Activated naive CD4-positive, alpha-beta T cell treated with Interleukin-2 at 50 U/mL for 16 hours (primary cell): ENCODE results near the gene ACTBL2.
"Not testable (repeated sequence)": the region's sequence is repeated elsewhere in the genome, so short reads cannot be mapped to it uniquely, and the experiment has no call there.

Source experiments
- DNase-seq: peaks from one replicate; pipeline ENCODE4 v3.0.0-alpha.2; 2020

ACTBL2 gene

DNA sequence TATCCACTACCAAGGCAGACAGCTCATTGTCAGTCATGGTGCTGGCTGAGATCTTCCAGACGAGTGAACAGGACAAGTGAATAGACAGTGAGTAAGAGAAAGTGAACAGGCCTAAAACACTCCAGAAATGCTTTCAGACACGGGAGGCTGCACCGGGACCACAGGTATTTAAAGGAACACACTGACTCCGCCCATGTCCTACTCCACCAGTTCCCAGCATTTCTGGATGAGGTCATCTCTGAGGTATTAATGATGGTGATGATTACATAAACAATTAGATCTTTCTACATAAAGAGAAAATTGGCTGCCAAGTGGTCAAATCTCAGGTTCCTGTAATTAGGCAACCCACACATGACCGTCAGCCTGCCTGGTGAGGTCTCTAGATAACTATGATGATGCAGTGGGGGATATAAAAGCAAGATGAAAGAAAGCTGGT is at the start of gene ACTBL2:
Gene ACTBL2 (minus strand): TSS at position 141 of the 436 bp plus-strand sequence. CDS start 104 bp downstream, at position 37.
- DNase-seq = no peak

DNA sequence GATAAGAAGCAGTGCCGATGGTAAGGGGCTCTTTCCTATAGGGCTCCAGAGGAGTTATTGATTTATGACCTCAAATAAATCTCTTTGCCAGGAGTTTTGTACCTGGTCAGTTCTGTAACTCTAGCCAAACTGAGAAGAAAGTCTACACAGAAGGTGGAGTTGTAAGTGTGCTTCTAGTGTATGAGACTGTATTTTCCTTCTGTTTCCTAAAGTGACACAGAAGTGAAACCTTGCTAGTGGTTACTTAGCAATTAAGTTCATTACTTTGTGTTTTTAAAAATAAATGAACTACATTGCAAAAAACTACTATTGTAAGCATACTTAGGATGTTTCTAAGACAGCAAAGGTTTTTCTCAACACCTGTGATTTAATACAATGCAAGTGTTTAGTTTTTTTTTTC is 48.7 kb upstream of the ACTBL2 start:
- DNase-seq = no peak

DNA sequence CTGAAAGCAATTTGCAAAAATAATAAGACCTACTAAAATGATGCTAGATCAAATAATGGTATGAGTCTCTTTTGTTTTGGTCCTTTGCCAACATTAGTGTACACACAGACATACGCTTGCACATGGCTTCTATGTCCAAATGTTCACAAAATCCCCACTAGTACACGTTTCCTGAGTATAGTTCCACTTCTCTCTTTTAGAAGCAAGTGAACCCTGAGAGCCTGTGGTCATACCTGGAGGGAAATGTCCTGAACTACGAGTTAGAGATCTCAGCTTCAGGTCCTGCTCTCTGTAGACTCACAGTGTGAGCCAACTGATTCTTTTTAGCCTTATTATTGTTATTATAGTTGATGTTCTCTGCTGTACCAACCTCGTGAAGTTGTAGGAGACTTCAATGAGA is 47.3 kb upstream of the ACTBL2 start:
- DNase-seq = no peak

DNA sequence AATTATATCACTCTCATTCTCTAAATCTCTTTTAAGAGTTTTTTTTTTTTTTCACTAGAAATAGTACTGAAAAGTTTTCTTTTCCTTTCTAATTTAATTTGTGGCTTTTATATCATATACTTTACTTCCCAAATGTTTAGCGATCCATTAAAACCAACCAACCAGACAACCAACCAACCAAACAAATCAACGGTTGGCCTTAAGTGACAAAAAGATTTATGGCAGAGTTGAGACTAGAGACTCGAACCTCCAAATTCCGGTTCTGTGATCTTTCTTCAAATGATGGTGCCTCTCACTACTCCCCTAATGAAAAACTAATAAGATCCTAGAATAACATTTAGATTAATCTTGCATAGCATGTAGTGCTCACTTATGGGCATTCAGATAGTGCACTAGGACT is 45.3 kb upstream of the ACTBL2 start:
- DNase-seq = no peak

DNA sequence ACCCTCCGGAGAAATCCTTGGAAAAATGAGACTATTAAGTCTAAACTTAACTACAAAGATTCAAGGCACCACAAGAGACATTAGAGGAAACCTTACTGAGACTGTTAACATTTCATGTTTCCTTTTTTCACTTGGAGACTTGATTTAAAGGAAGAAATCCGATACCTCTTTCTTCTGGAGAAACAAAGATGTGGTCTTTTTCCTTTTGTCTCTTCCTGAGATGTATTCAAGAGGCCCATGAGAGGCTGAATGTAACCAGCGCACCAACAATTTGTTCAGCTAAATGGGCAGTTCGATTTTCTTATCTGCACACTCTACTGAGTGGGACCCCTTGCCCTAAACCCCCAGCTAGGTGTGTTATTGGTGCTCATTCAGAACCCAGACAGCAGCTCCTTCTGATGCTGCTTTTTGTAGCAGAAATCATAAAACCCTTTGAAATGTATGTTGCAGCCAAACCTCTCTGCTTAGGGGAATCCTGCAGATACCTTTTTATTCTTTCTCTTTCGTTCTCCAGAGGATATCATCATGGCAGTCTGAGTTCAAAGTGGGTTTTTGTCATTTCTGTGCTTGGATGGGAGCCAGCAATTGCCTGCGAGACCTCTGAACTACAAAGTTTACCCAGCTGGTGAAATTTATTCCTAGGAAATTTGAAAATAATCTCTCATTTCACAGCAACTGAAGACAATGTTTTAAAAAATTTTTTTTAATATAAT is 41.9 kb upstream of the ACTBL2 start:
- no peak for DNase-seq

DNA sequence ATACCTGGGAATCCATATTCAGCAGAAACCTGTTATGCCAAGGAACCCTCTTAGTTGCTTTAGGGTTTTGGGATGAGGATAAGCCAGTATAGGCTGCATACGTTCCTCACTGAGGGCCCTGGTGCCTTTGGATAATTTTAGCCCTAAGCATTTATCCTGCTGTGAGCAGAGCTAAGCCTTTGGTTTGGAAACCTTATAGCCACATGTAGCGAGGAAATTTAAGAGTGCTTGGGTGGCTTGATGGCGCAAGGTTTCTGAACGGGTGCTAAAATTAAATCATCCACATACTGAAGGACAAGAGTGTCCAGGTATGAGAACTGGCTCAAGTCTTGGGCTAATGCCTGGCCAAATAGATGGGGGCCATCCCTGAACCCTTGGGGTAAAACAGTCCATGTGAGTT is 39.9 kb upstream of the ACTBL2 start:
- DNase-seq = not testable (repeated sequence)

- not testable (repeated sequence) for DNase-seq
These were observed 35.8 kb upstream of the ACTBL2 start for GRCh38 chr5:57518415-57518814.

DNA sequence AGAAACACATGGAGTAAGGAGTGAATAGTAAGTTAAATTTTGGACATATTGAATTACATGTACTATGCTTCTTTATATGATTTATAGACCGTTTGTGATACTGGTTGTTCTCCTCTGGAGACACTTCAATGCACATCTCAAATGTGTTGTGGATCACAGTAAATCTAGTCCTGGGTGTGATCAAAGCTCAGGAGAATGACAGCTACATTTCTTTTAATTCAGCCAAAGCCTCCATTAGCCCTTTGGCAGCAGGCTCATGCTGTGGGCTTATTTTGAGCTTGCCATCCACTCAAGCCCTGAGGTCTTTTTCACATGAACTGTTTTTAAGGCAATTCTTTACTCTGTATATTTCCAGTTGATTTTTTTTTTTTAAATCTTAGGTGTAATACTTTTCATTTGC is 34.6 kb upstream of the ACTBL2 start:
- DNase-seq = no peak

- no peak for DNase-seq
These were observed 31.2 kb upstream of the ACTBL2 start for GRCh38 chr5:57513785-57514184.

- no peak for DNase-seq
These were observed 28.7 kb upstream of the ACTBL2 start for GRCh38 chr5:57511321-57511720.

- DNase-seq = no peak
These were observed 27.1 kb upstream of the ACTBL2 start for GRCh38 chr5:57509501-57510260.

GRCh38 chr5:57508211-57508610 is 25.6 kb upstream of the ACTBL2 start:
- no peak for DNase-seq

GRCh38 chr5:57505272-57506200 is 22.9 kb upstream of the ACTBL2 start:
- no peak for DNase-seq

GRCh38 chr5:57504357-57504756 is 21.7 kb upstream of the ACTBL2 start:
- DNase-seq = no peak

DNA sequence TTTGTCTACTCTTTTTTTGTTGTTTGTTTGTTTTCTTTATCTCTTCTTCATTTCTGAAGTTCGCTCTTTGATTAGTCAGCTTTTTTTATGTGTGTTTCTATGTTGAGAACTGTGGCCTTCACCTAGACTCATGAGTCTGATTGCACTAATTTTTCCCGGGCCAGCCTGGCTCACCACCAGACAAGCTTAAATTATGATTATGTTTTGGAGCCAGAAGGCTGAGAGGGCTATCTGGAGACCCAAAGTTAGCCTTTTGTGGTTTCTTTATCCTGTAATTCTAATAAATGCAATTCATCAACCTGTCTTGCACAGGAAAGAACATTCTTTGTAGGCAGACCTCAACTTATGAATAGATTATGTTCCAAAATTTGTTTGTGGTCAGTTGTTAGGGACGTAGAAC is 20.8 kb upstream of the ACTBL2 start:
- DNase-seq = no peak

DNA sequence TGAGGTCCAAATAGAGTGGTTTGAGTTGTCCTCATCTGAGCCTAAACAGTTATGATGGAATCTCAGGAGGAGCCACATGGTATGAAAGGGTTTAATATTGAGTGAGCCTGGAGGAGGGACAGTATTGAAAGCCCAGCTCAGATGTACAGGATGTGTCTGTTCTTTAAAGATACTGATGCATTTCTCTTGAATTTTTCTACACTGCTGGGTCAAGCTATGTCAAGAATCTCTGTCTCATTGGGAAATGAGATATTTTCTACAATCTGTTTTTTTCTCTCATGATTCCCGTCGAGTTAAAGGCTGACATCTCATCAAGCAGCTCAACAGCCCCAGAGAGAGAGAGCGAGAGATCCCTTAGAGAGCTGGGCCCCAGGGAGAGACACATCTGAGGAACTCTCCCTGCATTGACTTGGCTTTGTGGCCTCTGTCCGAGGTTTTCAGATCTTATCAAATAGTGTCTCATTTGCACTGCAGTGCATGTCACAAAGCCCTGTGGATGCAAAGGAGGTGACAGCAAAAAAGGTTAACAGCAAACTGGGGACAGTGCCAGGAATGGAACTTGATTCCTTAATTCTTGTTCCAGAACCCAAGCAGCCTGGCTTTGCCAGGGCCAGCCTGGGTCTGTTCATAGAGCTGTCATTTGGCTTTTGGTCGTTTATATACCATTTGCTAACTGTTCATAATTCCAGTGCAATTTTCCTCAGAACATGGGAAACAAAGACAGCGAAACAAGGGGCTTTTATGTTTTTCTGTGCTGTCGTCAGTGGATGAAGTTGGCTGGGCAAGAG is 19.0 kb upstream of the ACTBL2 start:
- DNase-seq = no peak

DNA sequence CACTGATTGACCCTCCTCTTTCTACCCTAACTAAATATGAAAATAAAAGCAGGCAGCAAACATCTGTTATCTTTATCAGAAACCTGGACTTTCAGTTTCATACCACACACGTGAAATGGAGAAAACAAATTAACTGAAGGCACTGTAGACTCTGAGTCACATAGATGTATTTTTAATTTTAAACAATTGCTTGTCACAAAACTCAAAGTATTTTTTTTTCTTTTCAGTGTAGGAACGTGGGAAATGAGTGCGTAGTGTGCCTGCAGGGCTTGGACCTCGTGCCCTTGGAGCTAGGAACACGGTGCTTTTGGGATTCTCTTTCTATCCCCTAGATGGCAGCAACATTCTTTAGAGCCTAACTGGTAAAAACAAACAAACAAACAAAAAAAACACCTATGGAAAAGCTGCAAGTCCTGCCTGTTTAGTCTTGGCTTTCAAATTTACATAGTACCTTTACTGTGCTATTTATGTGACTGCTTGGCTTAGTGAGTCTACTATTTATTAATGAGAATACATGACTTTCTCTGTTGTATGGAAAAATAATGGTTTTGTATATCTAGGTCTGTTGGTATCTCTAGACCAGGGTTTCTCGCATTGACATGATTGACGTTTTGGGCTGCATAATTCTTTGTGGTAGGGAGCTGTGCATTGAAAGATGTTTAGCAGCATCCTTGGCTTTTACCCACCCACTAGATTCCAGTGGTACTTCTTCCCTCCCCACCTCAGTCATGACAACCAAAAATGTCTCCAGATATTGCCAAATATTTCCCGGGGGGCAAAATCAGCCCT is 16.8 kb upstream of the ACTBL2 start:
- DNase-seq = no peak

- DNase-seq = no peak
These were observed 15.1 kb upstream of the ACTBL2 start for GRCh38 chr5:57497733-57498132.

DNA sequence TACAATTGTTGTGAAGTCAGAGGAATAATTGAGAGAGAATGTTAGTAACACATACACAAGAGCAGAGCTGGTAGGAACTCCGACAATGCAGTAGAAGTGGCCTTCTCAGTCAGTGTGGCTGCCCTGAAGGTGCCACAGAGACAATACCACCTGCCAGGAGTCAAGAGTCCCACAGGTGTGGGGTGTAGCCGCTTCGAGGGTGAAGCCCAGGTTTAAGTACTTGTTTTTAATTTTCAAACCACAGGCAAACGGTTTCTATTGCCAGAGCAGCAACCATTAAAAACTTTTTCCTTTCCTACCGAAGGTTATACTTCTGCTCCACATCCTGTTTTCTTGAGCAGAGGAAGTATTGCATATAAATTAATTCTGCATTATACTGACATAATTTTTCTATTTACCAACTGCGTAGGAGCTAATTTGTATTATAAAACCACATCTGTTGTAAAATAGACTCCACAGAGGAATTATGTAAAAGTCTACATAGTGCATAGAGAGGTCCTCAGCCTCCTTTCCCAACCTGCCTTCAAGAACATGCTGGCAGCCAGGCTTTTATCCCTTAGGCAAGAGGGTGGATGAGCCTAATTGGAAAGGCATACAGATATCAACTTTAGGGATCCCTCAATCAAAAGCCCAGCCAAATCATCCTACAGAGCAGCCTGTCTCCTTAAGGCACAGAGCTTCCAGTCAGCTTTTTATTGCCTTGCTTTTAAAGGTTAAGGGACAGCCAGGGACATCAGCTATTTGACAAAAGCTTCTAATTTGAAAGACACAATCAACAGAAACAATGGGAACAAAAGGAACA is 12.9 kb upstream of the ACTBL2 start:
- peak; percentile 4 for DNase-seq
